Measurements from ENCODE around the gene MATN4.

Gene MATN4

GRCh38 chr20:45340951-45341350, 32.9 kb upstream of the MATN4 start:
- no peak for DNase-seq

DNA sequence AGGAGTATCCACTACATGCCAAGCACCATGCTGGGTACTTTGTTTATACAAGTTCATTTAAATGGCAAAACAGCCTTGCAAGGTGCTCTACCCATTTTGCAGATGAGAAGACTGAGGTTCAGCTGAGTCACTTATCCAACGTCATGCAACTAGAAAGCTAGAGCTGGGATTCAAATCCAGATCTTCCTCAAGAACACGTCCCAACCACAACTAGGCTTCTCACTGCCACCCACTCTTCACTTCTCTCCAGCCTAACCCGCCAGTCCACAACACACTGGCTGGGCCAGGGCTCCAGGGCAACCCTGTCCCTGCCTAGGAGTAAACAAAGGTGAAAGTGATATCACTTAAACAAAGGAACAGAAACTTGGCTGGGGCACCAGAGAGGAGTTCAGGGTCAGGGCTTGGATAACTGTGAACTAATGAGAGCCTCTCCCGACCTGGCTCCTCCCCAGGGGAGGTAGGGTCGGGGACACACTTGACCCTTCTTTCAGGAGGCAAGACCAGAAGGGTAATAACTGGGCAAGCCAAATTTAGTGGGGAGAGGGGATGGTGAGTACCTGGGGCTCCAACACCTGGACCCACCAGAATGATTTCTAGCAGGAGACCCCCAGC, 32.2 kb upstream of the MATN4 start:
- DNase-seq = no peak

GRCh38 chr20:45339799-45340198, 31.7 kb upstream of the MATN4 start:
- DNase-seq = peak in 1 of 2 experiments; percentile 16

DNA sequence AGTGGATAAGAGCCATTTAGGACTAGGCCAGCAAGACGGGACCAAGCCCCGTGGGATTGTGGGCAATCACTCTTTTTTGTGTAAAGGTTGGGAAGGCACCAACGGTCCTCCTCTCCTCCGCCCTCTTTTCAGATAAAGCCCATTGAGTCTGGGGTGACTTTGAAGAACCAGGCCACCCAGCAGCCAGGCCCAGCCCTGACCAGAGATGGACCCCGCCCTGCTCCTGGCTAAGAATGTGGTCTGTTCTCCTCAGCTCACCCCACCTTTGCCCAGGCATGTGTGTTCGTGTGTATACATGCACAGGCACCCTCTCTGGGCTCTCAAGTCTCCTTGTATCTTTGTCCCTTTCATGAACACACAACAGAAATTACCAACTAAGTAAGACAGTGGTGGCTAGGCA, 31.0 kb upstream of the MATN4 start:
- DNase-seq = no peak

- no peak for DNase-seq
These were observed 30.3 kb upstream of the MATN4 start for GRCh38 chr20:45338121-45339030.

- no peak for DNase-seq
These were observed 29.4 kb upstream of the MATN4 start for GRCh38 chr20:45337367-45338120.

DNA sequence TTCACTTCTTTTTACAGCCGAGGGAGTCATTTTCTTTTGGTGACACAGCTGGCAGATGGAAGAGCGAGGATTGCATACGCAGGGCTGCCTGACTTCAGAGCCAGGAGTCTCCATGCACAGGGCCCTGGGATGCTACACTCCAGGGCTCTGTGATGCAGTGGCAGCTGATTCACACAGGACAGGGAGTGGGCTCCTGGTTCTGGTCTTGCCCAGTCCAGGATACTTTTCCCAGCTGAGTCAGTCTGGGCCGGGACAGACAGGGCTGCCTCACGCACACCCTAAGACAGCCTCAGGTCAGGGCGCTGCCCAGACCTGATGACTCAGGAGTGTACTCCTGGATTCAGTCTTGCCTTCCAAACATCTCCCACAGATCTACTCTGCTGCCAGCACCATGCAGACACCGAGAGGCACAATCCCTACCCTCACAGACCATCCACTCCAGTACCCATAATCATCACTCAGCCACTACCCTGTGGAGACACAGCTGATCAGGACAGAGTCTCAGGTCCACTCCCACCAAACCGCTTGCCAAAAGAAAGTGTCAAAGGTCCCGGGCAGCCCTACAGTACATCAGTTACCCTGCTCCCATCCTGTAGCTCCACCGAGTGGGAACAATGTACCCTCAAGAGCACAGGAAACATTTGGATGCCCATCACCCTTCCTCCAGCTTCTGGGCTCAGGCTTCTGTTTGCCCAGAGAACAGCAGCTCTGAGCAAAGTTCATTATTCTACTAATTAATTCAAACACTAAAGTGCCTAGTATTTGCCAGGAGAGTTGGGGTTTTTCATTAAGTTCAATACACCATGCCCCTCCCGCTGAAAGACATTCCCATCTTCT, 28.6 kb upstream of the MATN4 start:
- no peak for DNase-seq

DNA sequence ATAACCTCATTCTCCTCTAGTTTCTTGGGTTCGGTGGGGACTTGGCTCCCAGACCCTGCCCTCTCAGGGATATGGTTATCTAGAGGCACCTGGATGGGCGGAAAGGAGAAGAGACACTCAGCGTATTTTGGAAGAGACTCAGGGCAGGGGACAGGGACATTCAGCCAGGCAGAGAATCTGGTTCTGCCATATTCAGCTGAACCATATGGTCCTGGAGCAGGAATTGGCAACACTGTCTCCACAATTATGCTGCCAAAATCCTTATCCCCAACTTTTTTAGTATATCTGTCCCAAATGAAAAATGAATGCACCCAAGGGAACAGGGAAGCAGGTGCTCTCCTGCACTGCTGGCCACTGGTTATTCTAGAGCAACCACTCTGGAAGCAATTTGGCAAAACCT, 22.4 kb upstream of the MATN4 start:
- no peak for DNase-seq

- DNase-seq = no peak
These were observed 21.6 kb upstream of the MATN4 start for GRCh38 chr20:45329497-45330319.

DNA sequence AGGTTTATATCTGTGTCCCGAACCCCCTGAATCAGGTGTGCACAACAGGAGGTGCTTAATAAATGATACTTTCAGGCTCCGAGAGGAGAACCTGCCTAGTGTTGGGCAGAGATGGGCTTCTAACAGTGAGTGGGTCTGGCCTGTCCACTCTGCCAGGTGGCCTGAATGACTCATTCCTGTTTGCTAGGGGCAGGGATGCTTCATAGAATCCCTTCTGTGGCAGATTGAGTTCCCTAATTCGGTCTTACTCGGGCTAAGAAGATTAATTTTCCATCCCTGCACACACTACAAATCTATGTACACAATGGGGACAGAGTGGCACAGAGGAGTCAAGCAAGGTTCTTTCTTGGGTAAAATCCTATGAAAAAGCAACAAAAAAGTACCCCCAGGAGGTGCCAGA, 20.4 kb upstream of the MATN4 start:
- DNase-seq = no peak

- no peak for DNase-seq
These were observed 17.3 kb upstream of the MATN4 start for GRCh38 chr20:45325371-45325770.

DNA sequence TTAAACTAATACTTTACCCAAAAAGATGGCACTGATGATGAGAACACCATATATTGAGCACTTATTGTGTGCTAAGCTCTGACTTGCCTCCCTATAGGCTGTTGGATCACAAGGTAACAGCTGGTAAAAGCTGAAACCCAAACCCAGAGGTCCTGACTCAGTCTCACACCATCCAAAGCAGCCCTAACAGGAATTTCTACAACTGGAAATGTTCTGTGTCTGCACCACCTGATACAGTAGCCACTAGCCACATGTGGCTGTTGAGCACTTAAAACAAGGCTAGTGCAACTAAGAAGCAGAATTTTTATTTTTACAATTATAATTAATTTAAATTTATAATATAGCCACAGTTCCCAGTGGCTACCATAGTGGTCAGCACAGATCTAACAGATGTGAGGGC, 15.6 kb upstream of the MATN4 start:
- DNase-seq = no peak

- peak in 1 of 2 experiments; percentile 43 for DNase-seq
These were observed 14.9 kb upstream of the MATN4 start for GRCh38 chr20:45322952-45323383.

DNA sequence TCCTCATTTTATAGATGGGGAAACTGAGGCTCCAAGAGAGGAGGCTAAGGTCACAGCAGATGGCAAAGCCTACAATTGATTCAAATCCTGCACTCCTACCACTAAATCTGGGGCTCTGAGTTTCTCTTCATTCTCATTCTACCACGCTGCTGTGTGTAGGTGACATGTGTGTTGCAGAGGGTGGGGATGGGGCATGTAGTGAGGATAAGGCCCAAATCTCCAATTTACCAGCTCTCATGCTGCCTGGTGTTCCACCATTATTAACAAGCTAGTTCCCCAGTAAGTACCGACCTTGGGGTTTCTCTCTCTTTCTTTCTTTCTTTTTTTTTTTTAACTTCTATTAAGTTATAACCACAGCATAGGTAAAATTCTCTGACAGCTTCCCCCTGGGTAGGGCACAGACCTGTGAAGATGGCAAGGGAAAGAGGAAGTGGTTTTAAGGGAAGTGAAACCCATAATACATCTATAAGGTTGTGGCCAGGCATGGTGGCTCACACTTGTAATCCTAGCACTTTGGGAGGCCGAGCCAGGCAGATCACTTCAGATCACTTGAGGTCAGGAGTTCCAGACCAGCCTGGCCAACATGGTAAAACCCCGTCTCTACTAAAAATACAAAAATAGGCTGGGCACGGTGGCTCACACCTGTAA, 13.0 kb upstream of the MATN4 start:
- no peak for DNase-seq

DNA sequence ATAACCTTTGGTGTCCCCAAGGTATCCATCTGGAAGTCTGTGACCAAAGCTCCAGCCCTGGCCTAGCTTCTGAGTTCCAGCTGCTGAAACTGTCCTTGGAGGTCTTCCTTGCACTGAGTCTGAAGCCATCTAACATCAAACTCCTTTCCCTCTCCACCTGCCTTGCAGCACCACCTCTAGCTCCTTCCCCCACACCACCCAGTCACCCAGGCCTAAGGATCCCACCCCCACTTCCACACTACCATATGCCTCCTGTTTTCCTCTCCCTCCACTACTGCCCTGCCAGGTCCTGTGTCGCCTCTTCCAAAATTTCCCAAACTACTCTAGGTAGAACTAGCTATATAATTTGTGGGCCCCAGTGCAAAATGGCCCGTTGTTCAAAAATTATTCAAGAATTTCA, 10.8 kb upstream of the MATN4 start:
- no peak for DNase-seq

DNA sequence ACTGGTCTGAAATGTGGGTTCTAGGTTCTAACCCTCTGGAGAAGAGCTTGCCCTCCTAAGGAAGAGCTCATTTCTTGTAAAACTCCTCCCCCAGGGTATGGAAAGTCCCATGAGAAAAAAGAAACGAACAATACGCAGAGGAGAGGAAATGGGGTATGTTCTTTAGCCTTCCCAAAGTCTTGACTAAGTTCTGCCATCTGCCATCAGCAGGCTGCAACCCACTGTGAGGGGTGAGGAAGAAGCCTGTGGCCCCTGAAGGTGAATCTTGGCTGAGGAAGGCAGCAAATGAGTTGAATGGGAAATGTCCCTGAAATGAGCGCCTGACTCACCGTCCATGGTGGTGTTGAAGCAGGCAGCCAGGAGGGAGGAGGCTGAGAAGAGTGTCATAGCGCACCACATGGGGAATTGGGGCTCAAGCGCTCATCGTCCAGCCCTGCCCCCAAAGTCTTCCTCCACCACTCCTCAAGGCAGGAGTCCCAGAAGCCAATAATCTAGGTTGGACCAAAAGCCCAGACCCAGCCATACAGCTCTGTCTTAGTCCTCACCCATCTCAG, 10.4 kb upstream of the MATN4 start:
- DNase-seq = no peak

DNA sequence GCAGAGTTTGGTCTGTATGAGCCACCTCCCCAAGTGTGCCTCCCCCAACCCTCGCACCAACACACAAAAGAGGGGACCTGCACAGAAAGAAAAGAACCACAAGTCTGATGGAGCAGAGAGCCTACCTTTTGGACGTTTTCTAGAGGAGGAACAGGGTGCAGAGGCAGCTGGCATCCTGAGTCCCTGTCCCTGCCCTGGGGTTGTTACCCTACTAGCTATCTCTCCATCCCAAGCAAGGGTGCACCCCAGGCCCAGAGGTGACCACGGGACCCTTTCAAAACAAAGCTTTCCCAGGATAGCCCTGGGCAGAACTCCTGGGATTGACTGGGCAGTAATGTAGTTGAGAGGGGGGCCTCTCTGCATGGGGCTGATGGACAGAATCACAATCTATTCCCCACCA, 9.7 kb upstream of the MATN4 start:
- DNase-seq = no peak

DNA sequence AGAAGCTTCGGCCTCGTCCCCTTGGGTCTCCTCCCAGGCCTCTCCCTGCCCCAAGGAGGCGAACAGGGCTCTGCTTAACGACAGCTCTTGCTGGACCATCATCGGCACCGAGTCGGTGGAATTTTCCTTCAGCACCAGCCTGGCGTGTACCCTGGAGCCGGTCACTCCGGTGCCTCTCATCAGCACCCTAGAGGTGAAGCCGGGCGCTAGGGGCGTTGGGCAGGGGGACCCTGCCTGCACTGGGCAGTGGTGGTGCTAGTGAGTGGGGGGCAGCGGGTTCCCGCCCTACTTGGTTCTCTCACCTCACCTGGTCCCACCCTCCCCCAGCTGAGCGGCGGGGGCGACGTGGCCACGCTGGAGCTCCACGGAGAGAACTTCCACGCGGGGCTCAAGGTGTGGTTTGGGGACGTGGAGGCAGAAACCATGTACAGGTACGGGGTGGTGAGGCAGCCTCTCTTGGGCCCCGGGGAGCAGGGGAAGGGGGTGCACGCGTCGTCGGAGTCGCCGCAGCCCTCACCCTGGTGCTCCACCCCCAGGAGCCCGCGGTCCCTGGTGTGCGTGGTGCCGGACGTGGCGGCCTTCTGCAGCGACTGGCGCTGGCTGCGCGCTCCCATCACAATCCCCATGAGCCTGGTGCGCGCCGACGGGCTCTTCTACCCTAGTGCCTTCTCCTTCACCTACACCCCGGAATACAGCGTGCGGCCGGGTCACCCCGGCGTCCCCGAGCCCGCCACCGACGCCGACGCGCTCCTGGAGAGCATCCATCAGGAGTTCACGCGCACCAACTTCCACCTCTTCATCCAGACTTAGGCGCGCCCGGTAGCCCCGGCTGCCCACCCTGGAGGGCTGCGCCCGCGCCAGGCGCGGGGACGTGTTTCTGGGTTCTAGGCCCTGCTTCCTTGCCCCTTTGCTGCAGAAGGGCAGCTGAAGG, 8.3 kb upstream of the MATN4 start:
- DNase-seq = no peak

DNA sequence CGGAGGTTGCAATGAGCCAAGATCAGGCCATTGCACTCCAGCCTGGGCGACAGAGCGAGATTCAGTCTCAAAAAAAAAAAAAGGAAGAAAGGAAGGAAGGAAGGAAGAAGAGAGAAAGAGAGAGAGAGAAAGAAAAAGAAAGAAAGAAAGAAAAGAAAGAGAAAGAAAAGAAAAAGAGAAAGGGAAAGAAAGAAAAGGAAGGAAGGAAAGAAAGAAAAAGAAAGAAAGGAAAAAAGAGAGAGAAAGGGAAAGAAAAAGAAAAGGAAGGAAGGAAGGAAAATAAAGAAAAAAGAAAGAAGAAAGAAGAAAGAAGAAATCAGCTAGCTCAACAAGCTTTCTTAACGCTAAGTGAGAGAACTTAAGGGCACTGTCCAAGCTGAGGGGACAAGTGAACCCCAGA, 7.6 kb upstream of the MATN4 start:
- DNase-seq = no peak

DNA sequence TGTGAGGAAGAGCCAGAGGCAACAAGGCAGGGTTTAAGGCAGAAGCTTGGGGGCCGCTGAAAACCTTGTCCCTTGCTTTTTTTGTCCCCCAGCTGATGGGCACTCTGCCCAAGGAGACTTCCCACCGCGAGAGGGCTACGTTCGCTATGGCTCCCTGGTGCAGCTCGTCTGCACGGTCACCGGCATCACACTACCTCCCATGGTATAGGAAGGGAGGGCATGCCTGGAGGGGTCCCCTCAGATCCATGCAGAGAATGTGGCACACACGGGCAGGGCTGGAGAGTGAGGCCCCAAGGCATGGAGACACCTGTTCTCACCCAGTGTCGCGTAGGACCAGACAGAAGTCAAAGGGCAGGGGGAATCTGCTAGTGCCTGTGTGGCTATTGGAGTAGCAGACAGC, 5.8 kb upstream of the MATN4 start:
- no peak for DNase-seq

Data from NCI-H2081 (cell line).